ENCODE data around the gene CCDC195. TPM values are rescaled to one million over a fixed set of nuclear protein-coding genes. Genes with fewer than 3 reads are reported as not detected.

CCDC195 gene
- polyA plus RNA-seq, 1 donor from 2014 or later: not detected

DNA sequence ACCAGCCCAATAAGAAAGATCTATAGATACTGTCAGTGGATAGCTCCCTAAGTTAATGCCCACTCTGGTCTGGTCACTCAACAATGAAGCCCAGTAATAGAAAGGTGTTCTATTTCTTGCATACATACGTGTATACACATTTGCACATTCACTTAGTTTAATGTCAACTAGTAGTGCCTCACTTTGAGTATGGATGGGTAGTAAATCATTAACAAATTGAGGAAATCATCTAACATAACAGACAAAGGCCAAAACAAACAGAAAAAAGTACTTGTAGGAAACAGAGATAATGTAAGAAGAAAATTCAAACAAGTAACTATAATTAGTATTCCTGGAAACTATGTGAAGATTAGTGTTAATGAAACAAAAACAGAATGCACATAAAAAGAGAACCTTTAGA is 13.3 kb upstream of the CCDC195 start:
- H3F3A ChIP-seq (ENCODE audit: insufficient read depth, low read length, poor library complexity, severe bottlenecking): no peaks in the 10 kb centered on the region
- no peaks in the 10 kb centered on the region for H3K79me2 ChIP-seq (replicated peaks; ENCODE audit: insufficient read depth, low read length)
- no peak overlapping the region for H3K4me3 ChIP-seq (ENCODE audit: low read length)
- no peak overlapping the region for H3K27ac ChIP-seq (ENCODE audit: low read length)
- no peaks in the 10 kb centered on the region for H4K20me1 ChIP-seq (ENCODE audit: insufficient read depth)
- H3K4me2 ChIP-seq (ENCODE audit: low read length): no peak overlapping the region
- H3K9ac ChIP-seq (ENCODE audit: low read length): no peak overlapping the region
- no peaks in the 10 kb centered on the region for H3K27me3 ChIP-seq (ENCODE audit: insufficient read depth, low read depth, low read length)
- H3K36me3 ChIP-seq (ENCODE audit: insufficient read depth, low read length): no peaks in the 10 kb centered on the region
- no peaks in the 10 kb centered on the region for H3K9me2 ChIP-seq (ENCODE audit: insufficient read depth, low read length)
- no peak overlapping the region for H2AFZ ChIP-seq (ENCODE audit: low read depth, low read length)
- TF ChIP-seq MXI1 (conservative IDR thresholded peaks at IDR 0.05; ENCODE audit: poor library complexity, severe bottlenecking) (no peak), SMC3 (conservative IDR thresholded peaks at IDR 0.05; ENCODE audit: poor library complexity) (no peak), CTCF (IDR thresholded peaks at IDR 0.05; ENCODE audit: poor library complexity, severe bottlenecking) (no peak), RAD21 (conservative IDR thresholded peaks at IDR 0.05) (no peak), EP300 (conservative IDR thresholded peaks at IDR 0.05; ENCODE audit: poor library complexity, severe bottlenecking) (no peak), POLR2AphosphoS5 (IDR thresholded peaks at IDR 0.05) (no peak), EZH2 (IDR thresholded peaks at IDR 0.05; ENCODE audit: borderline replicate concordance, insufficient read depth, low read length, poor library complexity, severe bottlenecking) (no peak), TAF1 (IDR thresholded peaks at IDR 0.05; ENCODE audit: low read depth) (no peak), REST (IDR thresholded peaks at IDR 0.05; ENCODE audit: borderline replicate concordance) (no peak)
- H3K9me3 ChIP-seq (ENCODE audit: low read length): no peaks in the 10 kb centered on the region

- no peak overlapping the region for H3K4me2 ChIP-seq (ENCODE audit: low read length)
- no peak for TF ChIP-seq EZH2 (IDR thresholded peaks at IDR 0.05; ENCODE audit: borderline replicate concordance, insufficient read depth, low read length, poor library complexity, severe bottlenecking)
- no peak for TF ChIP-seq EP300 (conservative IDR thresholded peaks at IDR 0.05; ENCODE audit: poor library complexity, severe bottlenecking)
- TF ChIP-seq MXI1 (conservative IDR thresholded peaks at IDR 0.05; ENCODE audit: poor library complexity, severe bottlenecking): no peak
- no peaks in the 10 kb centered on the region for H3K27me3 ChIP-seq (ENCODE audit: insufficient read depth, low read depth, low read length)
- no peaks in the 10 kb centered on the region for H3F3A ChIP-seq (ENCODE audit: insufficient read depth, low read length, poor library complexity, severe bottlenecking)
- no peaks in the 10 kb centered on the region for H3K36me3 ChIP-seq (ENCODE audit: insufficient read depth, low read length)
- no peaks in the 10 kb centered on the region for H3K9me3 ChIP-seq (ENCODE audit: low read length)
- no peak overlapping the region for H2AFZ ChIP-seq (ENCODE audit: low read depth, low read length)
- no peaks in the 10 kb centered on the region for H3K79me2 ChIP-seq (replicated peaks; ENCODE audit: insufficient read depth, low read length)
- no peaks in the 10 kb centered on the region for H3K9me2 ChIP-seq (ENCODE audit: insufficient read depth, low read length)
- H3K4me3 ChIP-seq (ENCODE audit: low read length): no peak overlapping the region
- no peak overlapping the region for H3K27ac ChIP-seq (ENCODE audit: low read length)
- no peak overlapping the region for H3K9ac ChIP-seq (ENCODE audit: low read length)
- no peaks in the 10 kb centered on the region for H4K20me1 ChIP-seq (ENCODE audit: insufficient read depth)
Observed at GRCh38 chr2:224724331-224724730, 8.2 kb upstream of the CCDC195 start.
